Iris pigment epithelial cell (primary cell): ENCODE data around the gene CYP1B1.
"Not testable (repeated sequence)": the region's sequence is repeated elsewhere in the genome, so short reads cannot be mapped to it uniquely, and the experiment has no call there.

Experiments used
- DNase-seq: peaks from one replicate; pipeline ENCODE4 v3.0.0-alpha.2; 2011; ENCODE audit warnings: low read depth

CYP1B1 gene

GRCh38 chr2:38075507-38076151 is at the start of gene CYP1B1:
CYP1B1 (minus strand) TSS chr2:38076151; CDS start chr2:38075388, 763 bp downstream.
- peak; percentile 77 for DNase-seq

DNA sequence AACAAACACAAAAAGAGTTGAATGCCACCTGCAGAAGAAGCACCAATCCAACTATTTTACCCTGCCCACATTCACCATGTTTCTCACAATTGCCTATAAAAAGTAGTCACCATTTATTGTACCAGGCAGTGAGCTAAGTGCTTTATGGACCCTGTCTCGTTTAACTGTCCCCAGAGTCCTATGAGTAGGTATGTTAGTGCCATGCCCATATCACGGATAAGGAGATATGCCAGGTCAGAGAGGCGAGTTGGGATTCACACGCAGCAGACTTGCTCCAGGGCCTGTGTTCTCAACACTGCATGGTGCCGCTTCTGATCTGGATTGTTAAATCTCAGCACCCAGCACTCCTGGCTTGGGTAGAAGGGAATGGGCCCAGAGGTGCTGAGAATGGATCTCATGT is 49.1 kb upstream of the CYP1B1 start:
- DNase-seq: no peak

DNA sequence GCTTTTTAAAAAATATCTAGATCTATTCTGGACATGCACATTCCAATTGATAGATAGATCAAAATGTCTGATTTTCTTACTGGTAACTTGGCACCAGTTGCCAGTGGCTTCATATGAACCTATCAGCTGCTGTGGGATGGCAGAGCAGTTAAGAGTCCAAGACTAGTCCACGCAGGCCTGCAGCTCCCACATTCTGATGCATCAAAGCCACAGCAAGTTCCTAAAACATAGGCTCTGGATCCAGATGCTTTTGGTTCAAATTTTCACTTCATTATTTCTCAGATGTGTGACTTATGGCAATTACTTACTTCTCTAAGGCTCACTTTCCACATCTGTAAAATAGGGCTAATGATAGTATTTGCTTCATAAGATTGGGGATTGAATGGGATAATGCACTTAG is 48.0 kb upstream of the CYP1B1 start:
- DNase-seq: no peak

DNA sequence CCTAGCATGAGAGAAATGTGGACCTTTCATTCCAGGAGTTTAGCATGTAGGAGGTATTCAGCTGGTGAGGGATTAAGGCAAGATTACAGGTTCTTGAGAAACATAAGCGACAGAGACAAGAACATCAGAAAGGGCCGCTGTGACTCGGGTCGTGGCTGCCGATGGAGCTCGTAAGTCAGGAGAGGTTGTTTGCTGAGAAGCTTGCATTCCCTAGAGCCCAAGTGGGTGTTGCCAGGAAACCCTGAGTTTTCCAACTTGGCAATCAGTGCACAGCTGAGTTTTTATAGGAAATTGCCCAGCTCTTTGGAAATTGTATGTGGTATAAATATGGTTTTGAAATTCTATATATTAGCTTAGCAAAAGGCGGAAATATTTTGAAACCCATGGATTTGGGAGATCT is 46.4 kb upstream of the CYP1B1 start:
- DNase-seq: no peak

DNA sequence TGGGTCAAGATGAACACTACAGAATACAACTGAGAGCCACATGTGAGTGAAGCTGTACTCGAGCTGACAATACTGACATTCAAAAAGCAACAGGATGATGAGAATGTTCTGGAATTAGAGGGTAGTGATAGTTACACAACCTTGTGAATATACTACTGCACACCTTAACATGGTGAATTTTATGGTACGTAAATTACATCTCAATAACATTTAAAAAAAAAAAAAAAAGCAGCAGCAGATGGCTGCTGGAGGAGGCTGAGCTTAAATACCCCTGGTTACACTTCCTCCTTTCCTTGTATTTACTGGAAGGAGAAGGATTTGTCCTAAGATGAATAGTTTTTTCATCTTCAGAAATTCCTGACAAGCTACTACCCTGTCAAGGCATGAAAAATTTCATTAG is 45.5 kb upstream of the CYP1B1 start:
- no peak for DNase-seq

GRCh38 chr2:38120829-38121228 is 44.9 kb upstream of the CYP1B1 start:
- DNase-seq: no peak

GRCh38 chr2:38120264-38120592 is 44.3 kb upstream of the CYP1B1 start:
- no peak for DNase-seq

DNA sequence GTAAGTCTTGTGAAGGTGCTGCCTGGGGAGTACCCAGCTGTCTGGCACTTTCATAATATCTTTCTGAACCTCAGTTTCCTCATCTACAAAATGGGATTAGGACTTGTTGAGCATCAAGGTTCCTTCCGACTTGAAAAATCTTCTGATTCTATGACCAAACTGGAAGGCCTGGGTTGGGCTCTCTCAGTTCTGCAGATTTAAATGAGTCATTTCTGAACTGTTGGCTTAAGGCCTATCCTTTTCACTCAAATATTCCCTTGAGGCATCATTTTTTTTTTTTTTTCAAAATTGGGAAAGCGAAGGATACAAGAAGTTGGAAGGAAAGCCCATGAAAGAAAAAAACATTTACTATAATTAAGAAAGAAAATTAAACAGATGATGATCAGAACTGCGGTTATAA is 40.8 kb upstream of the CYP1B1 start:
- DNase-seq: peak; percentile 86

DNA sequence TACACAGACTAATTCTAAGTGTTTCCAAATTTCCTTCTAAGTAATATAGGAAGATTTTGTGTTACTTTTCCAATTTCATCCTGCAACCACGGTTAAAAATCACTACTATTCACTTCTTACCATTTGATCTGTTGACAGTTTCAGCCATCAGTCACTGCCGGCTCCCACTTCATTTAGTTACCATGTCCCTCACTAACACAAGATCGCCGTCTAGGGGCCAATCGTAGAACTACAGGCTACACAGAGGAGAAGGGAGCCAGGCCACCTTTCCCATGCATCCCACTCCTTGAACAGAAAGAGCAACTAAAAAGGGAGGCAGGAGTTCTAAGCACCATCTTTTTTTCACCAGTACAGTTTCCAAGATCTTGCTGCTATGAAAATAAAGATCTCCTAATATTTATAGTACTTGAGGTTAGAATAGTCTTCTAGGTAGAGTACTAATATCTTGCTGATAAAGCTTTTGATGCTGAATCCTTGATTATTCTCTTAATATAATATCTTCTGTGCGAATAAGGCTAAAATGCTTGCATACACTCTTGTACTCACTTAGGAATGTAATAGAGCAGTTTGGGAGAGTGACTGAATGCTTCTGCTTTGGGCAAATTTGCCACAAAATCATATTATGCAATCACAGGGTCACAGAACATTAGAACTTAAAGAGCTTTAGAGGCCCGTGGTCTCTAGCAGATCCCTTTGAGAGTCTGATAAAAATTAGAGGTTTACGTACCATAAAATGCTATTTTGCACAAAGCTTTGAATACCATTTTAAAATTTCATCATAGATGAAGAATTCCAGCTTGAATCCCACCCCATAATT is 39.5 kb upstream of the CYP1B1 start:
- peak; percentile 81 for DNase-seq

- peak; percentile 88 for DNase-seq
These were observed 38.2 kb upstream of the CYP1B1 start for GRCh38 chr2:38113981-38114708.

- DNase-seq: no peak
These were observed 37.1 kb upstream of the CYP1B1 start for GRCh38 chr2:38113051-38113450.

DNA sequence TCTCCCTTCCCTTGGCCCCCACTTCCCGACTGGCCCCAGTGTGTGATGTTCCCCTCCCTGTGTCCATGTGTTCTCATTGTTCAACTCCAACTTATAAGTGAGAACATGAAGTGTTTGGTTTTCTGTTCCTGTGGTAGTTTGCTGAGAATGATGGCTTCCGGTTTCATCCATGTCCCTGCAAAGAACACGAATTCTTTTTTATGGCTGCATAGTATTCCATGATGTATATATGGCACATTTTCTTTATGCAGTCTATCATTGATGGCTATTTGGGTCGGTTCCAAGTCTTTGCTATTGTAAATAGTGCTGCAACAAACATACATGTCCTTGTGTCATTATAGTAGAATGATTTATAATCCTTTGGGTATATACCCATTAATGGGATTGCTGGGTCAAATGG is 35.4 kb upstream of the CYP1B1 start:
- not testable (repeated sequence) for DNase-seq

- peak; percentile 52 for DNase-seq
These were observed 33.8 kb upstream of the CYP1B1 start for GRCh38 chr2:38109732-38110181.

DNA sequence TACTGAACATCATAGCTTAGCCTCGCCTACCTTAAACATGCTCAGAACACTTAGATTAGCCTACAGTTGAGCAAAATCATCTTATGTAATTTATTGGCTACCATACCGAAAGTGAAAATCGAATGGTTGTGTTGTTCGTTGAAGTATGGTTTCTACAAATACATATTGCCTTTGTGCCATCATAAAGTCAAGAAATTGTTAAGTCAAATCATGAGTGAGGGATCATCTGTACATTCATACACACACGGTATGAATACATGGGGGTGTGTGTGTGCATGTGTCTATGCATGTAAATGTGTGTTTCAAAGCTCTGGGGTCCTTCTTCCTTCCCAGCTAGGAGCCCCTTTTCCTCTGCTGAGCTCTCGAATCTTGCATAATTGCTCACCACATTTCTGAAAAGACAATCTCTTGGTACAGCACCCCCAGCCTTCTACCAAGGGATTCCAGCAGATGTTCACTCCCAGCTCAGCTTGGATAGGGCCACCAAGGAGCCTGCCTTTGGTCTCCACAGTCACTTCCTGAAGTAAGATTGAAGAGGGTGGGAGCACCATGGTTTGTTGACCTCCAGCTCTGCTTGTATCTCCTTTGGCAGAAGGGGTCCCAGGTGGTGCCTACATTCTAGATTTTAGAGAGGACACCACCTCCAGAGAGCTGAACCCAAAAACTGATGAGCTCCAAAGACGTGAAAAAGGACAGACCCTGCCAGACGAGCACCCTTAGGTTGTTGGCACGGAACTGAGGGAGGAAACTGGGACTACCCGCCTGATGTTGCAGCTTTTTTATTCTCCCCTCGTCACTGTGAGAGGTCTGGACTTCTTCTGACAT is 33.2 kb upstream of the CYP1B1 start:
- DNase-seq: no peak

DNA sequence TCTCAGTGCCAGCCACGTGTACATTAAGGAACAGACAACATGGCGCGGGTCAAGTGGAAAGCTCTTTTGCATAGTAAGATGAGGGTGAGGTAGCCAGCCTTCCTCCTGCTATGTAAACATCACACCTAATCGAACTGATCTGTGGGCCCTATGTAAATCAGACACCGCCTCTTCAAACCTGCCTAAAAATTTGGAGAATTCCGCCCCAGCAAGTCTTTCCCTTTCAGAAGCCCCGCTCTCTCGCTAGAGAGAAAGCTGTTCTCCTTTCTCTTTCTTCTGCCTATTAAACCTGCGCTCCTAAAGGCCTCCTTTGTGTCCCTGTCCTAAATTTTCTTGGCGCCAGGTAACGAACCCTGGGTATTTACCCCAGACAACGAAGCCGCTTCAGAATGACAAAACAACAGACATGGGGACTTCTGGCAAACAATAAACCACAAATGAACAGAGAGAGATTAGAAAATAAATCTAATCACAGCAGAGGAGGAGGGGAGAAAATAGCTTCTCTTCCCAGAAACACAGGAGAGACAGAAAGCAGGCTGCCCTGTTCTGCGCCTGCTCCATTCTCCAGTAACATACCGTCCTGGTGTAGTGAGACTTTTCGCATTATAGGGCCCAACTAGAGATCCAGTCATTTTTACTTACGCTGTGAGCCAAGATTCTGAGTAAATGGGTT is 31.9 kb upstream of the CYP1B1 start:
- DNase-seq: no peak

- DNase-seq: peak; percentile 87
These were observed 30.6 kb upstream of the CYP1B1 start for GRCh38 chr2:38106405-38107094.

DNA sequence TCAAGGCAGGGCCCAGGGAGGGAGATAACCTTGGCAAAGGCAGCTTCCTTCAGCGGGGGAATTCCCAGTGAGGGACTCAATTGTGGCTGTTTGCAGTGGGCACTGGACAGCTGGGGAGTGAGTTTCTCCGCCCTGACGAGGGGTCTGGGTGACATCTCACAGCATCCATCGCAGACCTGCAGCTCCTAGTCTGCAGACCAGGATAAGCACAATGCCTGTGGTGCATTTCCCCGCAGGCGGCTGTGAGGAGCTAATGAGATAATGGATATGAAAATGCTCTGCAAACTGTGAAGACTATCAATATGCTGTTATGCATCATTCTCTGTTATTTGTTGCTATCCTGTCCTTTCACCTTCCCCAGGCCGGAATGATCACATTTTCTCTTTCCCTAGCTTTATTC is 30.0 kb upstream of the CYP1B1 start:
- DNase-seq: no peak

- DNase-seq: no peak
These were observed 28.6 kb upstream of the CYP1B1 start for GRCh38 chr2:38104598-38104997.

- DNase-seq: no peak
These were observed 24.4 kb upstream of the CYP1B1 start for GRCh38 chr2:38100328-38100727.

GRCh38 chr2:38099099-38100028 is 23.4 kb upstream of the CYP1B1 start:
- DNase-seq: no peak
